K562 (cell line): ENCODE data around the gene ARHGAP24. TPM values are rescaled to one million over a fixed set of nuclear protein-coding genes. Genes with fewer than 3 reads are reported as not detected.

Source experiments
- ATAC-seq: fragments of 200-7000 bp; cut with Tn5 transposase; 3 replicates; pipeline ENCODE4 v1.9.1; 2020; ENCODE audit warnings: moderate library complexity
- BruUV-seq: library from RNA; stranded (reverse); fragments of 400-500 nt; replicated peaks from 2 replicates; lab custom pipeline; 2021; lab: Mats Ljungman, UMichigan
- CTCF ChIA-PET: fragments of 300-600 bp; formaldehyde crosslinking; extraction: SDS; loops from one replicate; lab custom pipeline; 2021; ENCODE audit warnings: low intra/inter-chr PET ratio; lab: Yijun Ruan, JAX
- POLR2A ChIA-PET: fragments of 300-600, 350-650 bp; sonication (Branson Sonifier 250); formaldehyde crosslinking; extraction: SDS; loops from one replicate; lab custom pipeline; 2021; ENCODE audit warnings: antibody characterized with exemption, inconsistent platforms; lab: Yijun Ruan, JAX
- DNase-seq, 4 experiments: peaks; one replicate each; pipeline versions ENCODE4 v3.0.0 to v3.0.0-alpha.2; 2011 to 2018; ENCODE audit warnings: low spot score in 3 of 4, mixed read lengths in 3 of 4; ENCODE audit errors: extremely low read depth in 1 of 4
- FAIRE-seq: peaks from 2 replicates; lab custom pipeline; 2011; peaks lifted over from hg19 to GRCh38; lab: Jason Lieb, UNC
- H2AFZ ChIP-seq: 2 replicates; pipeline ENCODE4 v1.6.0; 2011; ENCODE audit warnings: low read depth, low read length, control low read depth, inconsistent platforms
- H3K27ac ChIP-seq: fragments of 200-600 bp; 3 replicates; pipeline ENCODE4 v1.8.0; 2011; ENCODE audit warnings: low read depth, mild to moderate bottlenecking, control low read depth, inconsistent platforms, low read length, moderate library complexity, mixed read lengths; ENCODE audit errors: extremely low read depth
- H3K27me3 ChIP-seq, 2 experiments: fragments of 300-600 bp in 1 of 2; 2 replicates in 1 of 2; 3 replicates in 1 of 2; pipeline versions ENCODE4 v1.6.0 to v1.8.0; 2011; ENCODE audit warnings: inconsistent platforms in 2 of 2, low read length in 2 of 2, mild to moderate bottlenecking in 1 of 2, mixed read lengths in 1 of 2, moderate library complexity in 1 of 2; ENCODE audit not compliant: control insufficient read depth in 2 of 2, insufficient read depth in 2 of 2
- H3K36me3 ChIP-seq: fragments of 300-600 bp; 3 replicates; pipeline ENCODE4 v1.8.0; 2011; ENCODE audit warnings: mild to moderate bottlenecking, low read length, inconsistent platforms; ENCODE audit not compliant: control insufficient read depth, insufficient read depth
- H3K4me1 ChIP-seq, 2 experiments: fragments of 200-600 bp in 1 of 2; replicated peaks in 1 of 2; 2 replicates in 1 of 2; 3 replicates in 1 of 2; pipeline versions ENCODE4 v1.5.1 to v1.8.0; 2011; ENCODE audit warnings: inconsistent platforms in 2 of 2, low read length in 2 of 2, mild to moderate bottlenecking in 1 of 2, mixed read lengths in 1 of 2, moderate library complexity in 1 of 2; ENCODE audit not compliant: control insufficient read depth in 2 of 2, insufficient read depth in 2 of 2
- H3K4me2 ChIP-seq: 2 replicates; pipeline ENCODE4 v1.6.1; 2011; ENCODE audit warnings: low read length, control low read depth, inconsistent platforms, mixed read lengths; ENCODE audit not compliant: insufficient read depth
- H3K4me3 ChIP-seq: fragments of 200-600 bp; sonication (generic), shearing (Covaris generic); 2 replicates; pipeline ENCODE4 v1.5.1; 2016; ENCODE audit warnings: control low read depth, inconsistent platforms
- H3K79me2 ChIP-seq: fragments of 200-600 bp; 3 replicates; pipeline ENCODE4 v1.8.0; 2011; ENCODE audit warnings: low read length, inconsistent platforms; ENCODE audit not compliant: control insufficient read depth, insufficient read depth
- H3K9ac ChIP-seq, 2 experiments: 2 replicates each; pipeline versions ENCODE4 v1.6.0 to v1.6.1; 2011; ENCODE audit warnings: low read depth in 2 of 2, low read length in 2 of 2, control low read depth in 1 of 2, inconsistent platforms in 1 of 2, mild to moderate bottlenecking in 1 of 2, mixed read lengths in 1 of 2; ENCODE audit not compliant: insufficient read depth in 1 of 2
- H3K9me1 ChIP-seq: one replicate; pipeline ENCODE4 v1.6.0; 2011; ENCODE audit warnings: inconsistent platforms, mild to moderate bottlenecking, low read length, moderate library complexity; ENCODE audit not compliant: control insufficient read depth, insufficient read depth
- H3K9me3 ChIP-seq: replicated peaks from 2 replicates; pipeline ENCODE4 v1.5.1; 2011; ENCODE audit warnings: low read depth, low read length, inconsistent platforms; ENCODE audit not compliant: control insufficient read depth, insufficient read depth
- H4K20me1 ChIP-seq: replicated peaks from 2 replicates; pipeline ENCODE4 v1.6.1; 2011; ENCODE audit warnings: low read length, inconsistent platforms, mixed read lengths; ENCODE audit not compliant: control insufficient read depth, insufficient read depth
- FOXM1 ChIP-seq, 2 experiments: fragments of 450-650 bp in 1 of 2; sonication (generic) in 1 of 2; formaldehyde crosslinking in 1 of 2; IDR thresholded peaks; 2 replicates each; pipeline versions ENCODE4 v1.6.1 to v1.9.0; 2017 to 2022; ENCODE audit warnings: low read depth in 2 of 2, mild to moderate bottlenecking in 2 of 2, missing genetic modification reagents in 1 of 2, moderate library complexity in 1 of 2
- HMBOX1 ChIP-seq: sonication (generic); IDR thresholded peaks from 2 replicates; pipeline ENCODE4 v1.6.1; 2016
- MCM2 ChIP-seq: fragments of 450-650 bp; IDR thresholded peaks from 2 replicates; pipeline ENCODE4 v1.6.1; 2017; ENCODE audit warnings: low read depth, mild to moderate bottlenecking
- MXI1 ChIP-seq: IDR thresholded peaks from 2 replicates; pipeline ENCODE4 v1.6.1; 2011; ENCODE audit warnings: low read depth, mild to moderate bottlenecking, improper control_type of control experiment, low read length
- SNRNP70 ChIP-seq: fragments of 200-400 bp; formaldehyde crosslinking; optimal IDR thresholded peaks from 2 replicates; pipeline ENCODE3; 2017; ENCODE audit warnings: low read depth, low read length
- ZFPM2 ChIP-seq: fragments of 250-450 bp; sonication (Bioruptor Pico); IDR thresholded peaks from 2 replicates; pipeline ENCODE4 v1.5.1; 2022; ENCODE audit warnings: mild to moderate bottlenecking
- ZNF395 ChIP-seq: fragments of 200-800 bp; sonication (Bioruptor generic); IDR thresholded peaks from 2 replicates; pipeline ENCODE4 v1.6.1; 2017; ENCODE audit warnings: missing genetic modification characterization, missing compliant biosample characterization
- WGBS: fragments of 100-300 bp; shearing (Covaris generic); methylation state at CpG from one replicate; pipeline ENCODE4 v1.1.6; 2016; ENCODE audit warnings: low coverage, mixed read lengths; ENCODE audit not compliant: insufficient coverage; ENCODE audit errors: missing lambda C conversion rate; 5-methylcytosine and 5-hydroxymethylcytosine counted together
- in situ Hi-C: fragments of 300-500 bp; cut with MboI; formaldehyde crosslinking; loops from 4 replicates; pipeline ENCODE4 v1.15.0; 2018; ENCODE audit warnings: inconsistent platforms, mixed read lengths
- intact Hi-C: fragments of 100-400 bp; cut with micrococcal nuclease; formaldehyde crosslinking; loops from 2 replicates; pipeline ENCODE4 v1.14.2; 2022
- polyA plus RNA-seq, 8 experiments: library from polyadenylated mRNA; depleted of rRNA in 4 of 8; stranded (reverse) in 5 of 8; unstranded in 3 of 8; fragments of >200 nt; fragmentation: Nextera tagmentation in 2 of 8; fragmentation: Illumina TruSeq in 1 of 8; extraction: Ambion mirVana in 2 of 8; extraction: Trizol in 1 of 8; gene quantifications; 2 replicates each; pipeline versions ENCODE4 v1.2.1 to v1.2.3, GENCODE V29; 2011 to 2014; ENCODE audit warnings: inconsistent platforms in 1 of 8, missing spikeins in 1 of 8
- total RNA-seq, 7 experiments: library from RNA; depleted of rRNA in 6 of 7; stranded (reverse); fragments of >200 nt in 6 of 7; fragmentation: Illumina TruSeq in 2 of 7; extraction: Trizol in 2 of 7; gene quantifications; 2 replicates each; pipeline versions ENCODE4 v1.2.1 to v1.2.3, GENCODE V29; 2011 to 2021; ENCODE audit warnings: low replicate concordance in 1 of 7

ARHGAP24 gene
- total and polyA plus RNA-seq, 9 of the 15 experiments (the other 6 are each of a cell fraction or from before 2014, with no cell fraction given) = 8.0 to 22.6 (median 14.0) TPM

GRCh38 chr4:85829276-85830051, 354.5 kb downstream of the ARHGAP24 start:
- Histone ChIP-seq H3K4me1 (no peaks in the 10 kb centered on the region), H3K27ac (no peak overlapping the region), H3K27me3 (no peaks in the 10 kb centered on the region), H3K79me2 (no peaks in the 10 kb centered on the region), H3K9ac (no peak overlapping the region), H3K9me1 (no peaks in the 10 kb centered on the region), H4K20me1 (no peaks in the 10 kb centered on the region; the same call in 1 of the 2 replicates), H3K36me3 (no peaks in the 10 kb centered on the region), H3K4me2 (no peak overlapping the region), H3K4me3 (no peak overlapping the region), H2AFZ (no peak overlapping the region), H3K9me3 (no peaks in the 10 kb centered on the region)
- no TSS peak for BruUV-seq
- POLR2A ChIA-PET = no interaction called here
- TF ChIP-seq FOXM1 (IDR thresholded peaks at IDR 0.05; ENCODE audit: low read depth) = no peak
- TF ChIP-seq FOXM1 (CRISPR knock-in tag; IDR thresholded peaks at IDR 0.05; ENCODE audit: low read depth) = no peak
- no peak for TF ChIP-seq ZNF395
- no peak for TF ChIP-seq SNRNP70
- no peak for TF ChIP-seq HMBOX1
- no peak for TF ChIP-seq MXI1
- no peak for TF ChIP-seq ZFPM2 (CRISPR knock-in tag)
- TF ChIP-seq MCM2 = no peak
- intact Hi-C loops (no loop called here), in situ Hi-C loops (no loop called here)
- CTCF ChIA-PET = no interaction called here
- DNase-seq (no peak), ATAC-seq (no peak), FAIRE-seq (no peak)
- WGBS = 92% methylated on average over 2 of the region's 2 CpGs
